ENCODE measurements around the gene HOXB8.

The HOXB8 gene

GRCh38 chr17:48647963-48648245 is 32.8 kb upstream of the HOXB8 start:
- Histone ChIP-seq H3K9me3 (ENCODE audit: insufficient read depth, low read length) (no peaks in the 10 kb centered on the region), H3K9ac (ENCODE audit: low read length) (no peak overlapping the region), H3K36me3 (replicated peaks; ENCODE audit: low read depth, low read length) (no peaks in the 10 kb centered on the region), H3K27ac (ENCODE audit: low read length) (no peak overlapping the region), H3K4me3 (ENCODE audit: low read length) (0 out of 2 replicates have a peak overlapping the region, but pooled peaks have one; percentile 71), H3K79me2 (ENCODE audit: low read length) (no peaks in the 10 kb centered on the region), H3K4me1 (ENCODE audit: low read length) (no peaks in the 10 kb centered on the region), H3K4me2 (ENCODE audit: low read length) (peak overlapping the region; percentile 64; the same call in 1 of the 2 replicates), H2AFZ (ENCODE audit: low read depth, low read length) (no peak overlapping the region), H3K27me3 (ENCODE audit: low read depth, low read length) (no peaks in the 10 kb centered on the region), H4K20me1 (ENCODE audit: insufficient read depth, low read length) (no peaks in the 10 kb centered on the region)
- TF ChIP-seq EZH2phosphoT487 (IDR thresholded peaks at IDR 0.05; ENCODE audit: low read depth): no peak
- no peak for TF ChIP-seq CTCF (IDR thresholded peaks at IDR 0.05; ENCODE audit: low read depth, low read length)

- no peak overlapping the region for H3K9ac ChIP-seq (ENCODE audit: low read length)
- H3K4me2 ChIP-seq (ENCODE audit: low read length): peak overlapping the region; percentile 64
- H3K27me3 ChIP-seq (ENCODE audit: low read depth, low read length): no peaks in the 10 kb centered on the region
- H2AFZ ChIP-seq (ENCODE audit: low read depth, low read length): no peak overlapping the region
- TF ChIP-seq EZH2phosphoT487 (IDR thresholded peaks at IDR 0.05; ENCODE audit: low read depth): no peak
- TF ChIP-seq CTCF (IDR thresholded peaks at IDR 0.05; ENCODE audit: low read depth, low read length): no peak
- no peak overlapping the region for H3K27ac ChIP-seq (ENCODE audit: low read length)
- H3K4me1 ChIP-seq (ENCODE audit: low read length): no peaks in the 10 kb centered on the region
- no peaks in the 10 kb centered on the region for H3K36me3 ChIP-seq (replicated peaks; ENCODE audit: low read depth, low read length)
- H3K79me2 ChIP-seq (ENCODE audit: low read length): no peaks in the 10 kb centered on the region
- H3K9me3 ChIP-seq (ENCODE audit: insufficient read depth, low read length): no peaks in the 10 kb centered on the region
- H3K4me3 ChIP-seq (ENCODE audit: low read length): peak overlapping the region; percentile 71
- H4K20me1 ChIP-seq (ENCODE audit: insufficient read depth, low read length): no peaks in the 10 kb centered on the region
Measured at GRCh38 chr17:48647103-48647962, 32.2 kb upstream of the HOXB8 start.

- no peaks in the 10 kb centered on the region for H3K79me2 ChIP-seq (ENCODE audit: low read length)
- H3K9me3 ChIP-seq (ENCODE audit: insufficient read depth, low read length): no peaks in the 10 kb centered on the region
- TF ChIP-seq CTCF (IDR thresholded peaks at IDR 0.05; ENCODE audit: low read depth, low read length) (no peak), EZH2phosphoT487 (IDR thresholded peaks at IDR 0.05; ENCODE audit: low read depth) (no peak)
- no peak overlapping the region for H3K4me2 ChIP-seq (ENCODE audit: low read length)
- no peak overlapping the region for H3K27ac ChIP-seq (ENCODE audit: low read length)
- H3K27me3 ChIP-seq (ENCODE audit: low read depth, low read length): no peaks in the 10 kb centered on the region
- no peak overlapping the region for H3K4me3 ChIP-seq (ENCODE audit: low read length)
- H3K4me1 ChIP-seq (ENCODE audit: low read length): no peaks in the 10 kb centered on the region
- no peaks in the 10 kb centered on the region for H4K20me1 ChIP-seq (ENCODE audit: insufficient read depth, low read length)
- no peak overlapping the region for H2AFZ ChIP-seq (ENCODE audit: low read depth, low read length)
- no peaks in the 10 kb centered on the region for H3K36me3 ChIP-seq (replicated peaks; ENCODE audit: low read depth, low read length)
- H3K9ac ChIP-seq (ENCODE audit: low read length): no peak overlapping the region
Measured at GRCh38 chr17:48646183-48647102, 31.4 kb upstream of the HOXB8 start.

GRCh38 chr17:48645639-48646182 is 30.6 kb upstream of the HOXB8 start:
- H3K79me2 ChIP-seq (ENCODE audit: low read length): no peaks in the 10 kb centered on the region
- H4K20me1 ChIP-seq (ENCODE audit: insufficient read depth, low read length): no peaks in the 10 kb centered on the region
- H2AFZ ChIP-seq (ENCODE audit: low read depth, low read length): no peak overlapping the region
- H3K4me2 ChIP-seq (ENCODE audit: low read length): no peak overlapping the region
- no peak for TF ChIP-seq EZH2phosphoT487 (IDR thresholded peaks at IDR 0.05; ENCODE audit: low read depth)
- no peak for TF ChIP-seq CTCF (IDR thresholded peaks at IDR 0.05; ENCODE audit: low read depth, low read length)
- H3K4me3 ChIP-seq (ENCODE audit: low read length): no peak overlapping the region
- H3K9ac ChIP-seq (ENCODE audit: low read length): no peak overlapping the region
- H3K27me3 ChIP-seq (ENCODE audit: low read depth, low read length): no peaks in the 10 kb centered on the region
- H3K36me3 ChIP-seq (replicated peaks; ENCODE audit: low read depth, low read length): no peaks in the 10 kb centered on the region
- no peak overlapping the region for H3K27ac ChIP-seq (ENCODE audit: low read length)
- H3K9me3 ChIP-seq (ENCODE audit: insufficient read depth, low read length): no peaks in the 10 kb centered on the region
- no peaks in the 10 kb centered on the region for H3K4me1 ChIP-seq (ENCODE audit: low read length)

Measured in OCI-LY3 (cell line).